NCI-H187 (cell line): ENCODE measurements around the gene BTBD16.

Experiments used
- DNase-seq, 2 experiments: peaks; one replicate each; lab custom pipeline; 2025; lab: John Stamatoyannopoulos, UW

BTBD16 gene

DNA sequence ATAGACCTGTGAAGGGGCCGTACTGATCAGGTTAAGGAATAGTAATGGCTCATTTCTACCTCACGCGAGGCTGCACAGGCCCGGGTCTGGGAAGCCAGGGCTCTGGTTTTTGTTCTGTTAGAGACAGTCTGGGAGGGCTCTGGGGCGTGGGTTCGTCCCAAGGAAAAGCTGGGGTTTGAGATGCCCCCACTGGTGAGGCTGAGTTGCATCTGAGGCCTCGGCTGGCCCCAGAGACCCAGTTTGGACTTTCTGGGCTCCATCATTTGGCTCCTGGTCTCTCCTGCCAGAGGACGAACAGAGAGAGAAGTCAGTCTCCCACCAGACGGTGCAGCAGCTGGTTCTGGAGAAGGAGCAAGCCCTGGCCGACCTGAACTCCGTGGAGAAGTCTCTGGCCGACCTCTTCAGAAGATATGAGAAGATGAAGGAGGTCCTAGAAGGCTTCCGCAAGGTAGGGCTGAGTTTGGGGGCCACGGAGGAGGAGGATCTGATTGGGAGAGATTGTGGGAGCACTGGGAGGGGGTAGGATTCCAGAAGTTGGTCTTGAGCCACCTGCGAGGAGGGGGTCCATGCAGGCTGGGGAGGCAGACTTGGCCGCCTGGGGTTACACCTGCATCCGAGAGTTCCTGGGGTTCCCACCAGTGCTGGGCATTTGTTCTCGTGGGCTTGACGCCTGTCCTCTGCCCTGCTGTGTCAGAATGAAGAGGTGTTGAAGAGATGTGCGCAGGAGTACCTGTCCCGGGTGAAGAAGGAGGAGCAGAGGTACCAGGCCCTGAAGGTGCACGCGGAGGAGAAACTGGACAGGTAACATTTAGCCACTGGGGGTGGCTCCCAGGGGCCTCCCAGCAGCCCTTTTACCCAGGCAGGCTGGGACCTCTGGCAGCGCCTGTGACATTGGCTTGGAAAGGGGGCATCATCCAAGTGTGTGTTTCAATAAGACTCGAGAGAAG is 22.5 kb upstream of the BTBD16 start:
- no peak for DNase-seq

DNA sequence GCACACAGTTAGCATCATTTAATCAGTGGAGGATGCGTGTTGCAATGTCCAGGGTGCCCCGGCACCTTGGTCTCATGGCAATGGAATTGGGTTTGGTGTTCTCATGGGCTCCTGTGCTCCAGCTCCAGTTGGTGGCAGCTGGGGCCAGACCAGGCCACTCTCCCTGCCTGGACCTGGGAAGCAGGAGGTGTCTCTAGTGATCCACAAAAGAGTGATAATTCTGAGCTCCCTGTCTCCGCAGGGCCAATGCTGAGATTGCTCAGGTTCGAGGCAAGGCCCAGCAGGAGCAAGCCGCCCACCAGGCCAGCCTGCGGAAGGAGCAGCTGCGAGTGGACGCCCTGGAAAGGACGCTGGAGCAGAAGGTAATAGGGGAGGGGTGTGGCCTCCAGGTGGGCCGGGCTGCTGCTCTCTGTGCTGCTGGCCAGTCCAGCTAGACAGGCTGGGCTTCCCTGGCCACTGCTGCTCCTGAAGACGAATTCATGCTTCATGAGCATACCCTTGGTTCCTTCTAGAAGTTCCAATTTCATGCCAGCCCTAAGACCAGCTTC is 21.7 kb upstream of the BTBD16 start:
- no peak for DNase-seq

DNA sequence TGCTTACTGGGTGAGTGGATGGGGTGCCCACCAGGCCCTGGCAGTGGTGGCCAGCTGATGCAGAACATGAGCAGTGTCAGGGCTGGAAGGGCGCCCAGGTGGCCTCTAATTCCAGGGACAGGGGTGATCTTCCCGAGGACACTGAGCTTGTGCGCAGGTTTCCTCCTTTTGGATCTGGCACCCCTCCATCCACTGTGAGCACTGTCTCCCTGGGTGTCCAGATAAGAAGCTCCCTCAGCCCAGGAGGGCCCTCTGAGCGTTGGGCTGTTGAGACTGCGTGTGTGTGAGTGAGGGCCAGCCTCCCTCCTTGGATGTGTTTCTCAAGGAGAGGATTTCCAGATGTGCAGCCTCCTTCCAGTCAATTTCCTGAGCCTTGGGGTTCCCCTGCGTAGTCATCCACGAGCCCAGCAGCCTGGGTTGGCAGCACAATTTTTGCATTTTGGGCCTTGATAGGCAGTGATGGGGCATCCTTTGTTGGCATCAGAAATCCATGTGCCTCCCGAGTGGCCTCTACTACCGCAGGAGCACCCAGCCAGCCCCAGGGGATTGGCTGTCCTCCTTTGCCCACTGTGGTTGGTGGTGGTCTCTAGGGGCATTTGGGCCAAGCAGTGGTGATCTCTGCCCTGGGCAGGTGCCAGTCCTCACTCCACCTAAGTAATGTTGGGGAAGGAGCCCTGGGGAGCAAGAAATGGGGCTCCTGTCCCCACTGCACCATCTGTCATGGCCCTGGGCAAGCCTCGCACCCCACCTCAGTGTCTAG is 20.9 kb upstream of the BTBD16 start:
- DNase-seq: no peak

DNA sequence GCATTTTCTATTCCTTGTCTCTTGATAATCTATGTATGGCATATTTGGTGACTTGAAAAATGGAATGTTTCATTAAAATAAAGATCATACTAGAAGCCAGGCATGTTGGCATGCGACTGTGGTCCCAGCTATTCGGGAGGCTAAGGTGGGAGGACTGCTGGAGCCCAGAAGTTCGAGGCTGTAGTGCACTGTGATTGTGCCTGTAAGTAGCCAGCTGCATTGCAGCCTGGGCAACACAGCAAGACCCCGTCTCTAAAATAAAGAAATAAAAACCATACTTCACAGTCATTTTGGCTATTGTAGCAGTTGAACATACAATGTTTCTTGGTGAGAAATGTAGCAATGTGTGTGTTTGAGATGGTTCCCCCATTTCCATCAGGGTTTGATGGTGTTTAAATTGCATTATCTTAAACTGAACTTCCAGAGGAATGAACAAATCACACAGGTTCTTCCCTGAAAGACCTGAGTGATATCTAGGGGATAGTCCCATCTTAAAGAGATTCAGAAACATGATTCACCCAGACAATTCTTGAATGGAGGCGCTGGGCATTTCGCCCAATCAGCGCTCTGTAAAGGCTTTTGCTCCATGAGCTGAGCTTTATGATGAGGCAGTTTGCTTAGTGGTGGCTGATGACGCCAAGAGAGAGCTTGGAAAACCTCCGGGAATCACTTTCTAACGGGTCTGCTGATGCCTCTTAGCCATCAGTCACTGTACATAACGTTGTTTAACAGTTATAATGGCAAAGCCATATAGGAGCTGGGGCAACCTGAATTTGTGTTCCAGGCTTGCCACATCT is 19.4 kb upstream of the BTBD16 start:
- no peak for DNase-seq

DNA sequence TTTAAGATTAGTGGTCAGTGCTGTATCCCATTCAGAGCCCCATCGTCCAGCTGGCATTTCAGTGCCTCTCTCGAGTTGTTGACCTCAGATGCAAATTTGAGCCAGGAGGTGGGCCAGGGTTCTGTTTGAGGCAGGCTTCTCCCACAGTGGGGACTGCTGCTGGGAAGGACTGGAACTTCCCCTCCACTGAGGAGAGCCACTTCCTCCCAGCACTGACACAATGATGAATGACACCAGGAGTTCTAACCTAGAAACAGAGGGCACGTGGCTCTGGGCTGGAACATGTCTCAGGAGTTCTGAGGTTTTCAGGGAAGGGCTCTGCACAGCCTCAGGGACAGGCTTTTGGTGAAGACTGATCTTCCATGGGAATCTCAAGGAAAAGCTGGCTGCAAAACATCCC is 18.3 kb upstream of the BTBD16 start:
- no peak for DNase-seq

DNA sequence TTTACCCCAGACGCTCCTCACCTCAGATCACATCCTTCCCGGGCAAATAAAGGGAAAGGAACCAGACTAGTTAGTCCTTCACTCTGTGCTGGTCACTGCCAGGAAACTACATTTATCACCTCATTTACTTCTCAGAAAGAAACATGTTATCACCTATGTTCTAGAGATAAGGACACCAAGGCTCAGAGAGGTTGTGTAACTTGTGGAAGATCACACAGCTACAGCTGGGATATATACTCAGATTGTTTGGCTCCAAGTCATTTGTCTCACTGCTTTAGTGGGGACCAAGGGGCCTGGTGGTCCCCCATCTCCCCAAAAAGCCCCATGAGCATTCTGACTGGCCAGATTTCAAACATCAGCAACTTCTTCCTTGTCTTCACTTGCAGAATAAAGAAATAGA is 17.5 kb upstream of the BTBD16 start:
- DNase-seq: no peak

DNA sequence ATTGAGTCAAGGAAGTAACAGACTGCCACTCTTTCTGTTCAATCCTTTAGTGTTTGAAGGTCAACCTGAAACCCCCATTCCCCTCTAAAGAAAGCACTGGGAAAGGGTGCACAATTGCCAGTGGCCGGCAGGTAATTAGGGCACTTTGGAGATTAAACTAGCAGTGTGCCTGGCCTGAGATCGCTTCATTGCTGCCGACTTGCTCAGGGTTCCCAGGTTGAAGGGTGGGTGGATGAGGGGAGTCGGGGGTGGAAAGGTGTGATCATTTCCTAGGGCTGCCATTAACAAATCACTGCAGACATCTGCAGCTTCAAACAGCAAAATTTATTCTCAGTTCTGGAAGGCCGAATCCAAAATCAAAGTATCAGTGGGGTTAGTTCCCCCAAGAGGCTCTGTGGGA is 16.3 kb upstream of the BTBD16 start:
- no peak for DNase-seq

DNA sequence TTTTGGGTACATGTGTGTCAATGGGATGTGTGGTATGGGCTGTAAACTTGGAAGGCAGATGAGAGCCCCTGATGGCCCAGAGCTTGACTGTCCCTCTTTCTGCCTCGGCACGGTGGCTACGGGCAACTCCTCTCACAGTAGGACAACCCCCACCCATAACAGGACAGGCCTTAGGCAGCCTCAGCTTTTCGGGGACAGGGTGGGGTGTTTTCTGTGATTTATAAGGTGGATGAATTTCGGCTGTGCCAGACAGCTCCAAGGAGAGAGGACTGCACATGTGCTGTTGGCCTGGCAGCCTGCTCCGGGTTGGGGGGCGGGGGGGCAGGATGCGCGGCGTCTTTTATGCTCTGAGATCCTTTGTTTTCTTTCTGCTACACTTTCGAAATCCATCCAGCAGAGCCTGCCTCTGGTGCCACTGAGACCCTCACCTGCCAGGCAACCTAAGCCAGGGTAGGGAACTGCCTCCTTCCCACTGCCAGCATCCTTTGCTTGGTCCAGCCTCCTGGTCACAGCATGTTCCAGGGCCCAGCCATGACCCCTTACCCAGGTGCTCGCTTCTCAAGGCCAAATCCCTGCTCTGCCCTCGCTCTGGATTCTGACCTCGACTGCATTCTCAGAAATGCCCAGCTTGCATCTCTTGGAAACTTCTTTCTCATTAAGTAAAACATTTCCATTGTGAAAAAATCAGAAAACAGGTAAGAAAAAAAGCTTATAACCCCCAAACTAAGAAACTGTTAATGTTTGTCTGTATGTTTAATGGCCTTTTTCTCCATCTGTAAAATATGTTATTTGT is 15.4 kb upstream of the BTBD16 start:
- DNase-seq: no peak

DNA sequence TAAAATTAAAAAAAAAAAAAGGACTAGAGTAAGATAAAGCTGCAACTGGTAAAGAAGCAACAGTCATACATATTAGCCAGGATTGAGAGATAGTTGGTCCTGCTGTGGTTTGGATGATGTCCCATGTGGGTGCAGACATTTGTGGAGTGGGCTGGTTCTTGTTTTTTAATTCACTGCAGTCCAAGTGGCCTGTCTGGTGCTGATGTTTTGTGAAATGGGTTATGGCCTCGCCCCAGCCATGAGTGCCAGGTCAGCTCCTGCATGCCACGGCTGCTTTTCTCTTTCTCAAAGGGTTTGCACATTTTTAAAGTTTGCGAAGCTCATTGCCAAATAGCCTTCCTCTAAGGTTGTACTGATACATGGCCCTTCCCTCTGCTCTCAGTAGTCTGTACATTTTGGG is 14.1 kb upstream of the BTBD16 start:
- no peak for DNase-seq

DNA sequence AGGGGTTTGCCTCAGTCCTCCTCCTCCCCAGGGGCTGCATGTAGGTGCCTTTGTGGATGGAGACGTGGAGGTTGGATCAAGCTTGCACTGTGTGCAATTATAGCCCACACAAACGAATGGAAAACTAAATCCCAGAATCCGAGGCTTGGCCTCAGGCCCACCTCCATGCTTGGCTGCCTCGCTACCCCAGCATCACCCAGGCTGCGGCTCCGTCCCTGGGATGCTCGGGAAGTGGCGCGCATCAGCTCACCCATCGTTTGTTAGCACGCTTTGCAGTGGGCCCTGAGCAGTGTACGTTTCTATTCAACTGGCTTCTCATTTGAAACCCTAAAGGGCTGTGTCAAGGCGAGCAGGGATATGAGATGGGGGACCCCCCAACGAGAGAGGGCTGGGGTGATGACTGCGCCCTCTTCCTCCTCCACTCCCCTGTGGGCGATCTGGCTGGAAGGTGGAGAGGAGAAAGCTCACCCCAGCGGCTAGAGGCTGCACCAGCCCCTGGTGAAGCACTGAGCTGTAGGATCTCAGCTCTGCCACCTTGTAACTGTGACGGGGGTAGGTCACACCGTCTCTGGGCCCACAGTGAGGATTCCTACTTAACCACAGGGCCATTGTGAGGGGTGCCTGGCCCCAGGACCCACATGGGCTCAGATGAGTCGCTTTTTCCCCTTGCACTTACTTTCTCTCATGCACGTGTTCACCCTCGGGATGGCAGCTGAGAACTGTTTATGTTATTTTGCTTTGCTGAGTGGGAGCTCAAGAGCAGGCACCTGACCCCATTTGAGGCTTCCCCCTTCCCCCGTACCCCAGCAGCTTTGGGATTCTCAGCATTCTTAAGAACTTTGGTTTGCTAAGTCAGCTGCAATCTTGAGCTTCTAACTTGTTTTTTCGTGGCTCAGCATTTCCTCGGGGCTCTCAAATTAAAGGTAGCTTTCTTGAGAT is 12.7 kb upstream of the BTBD16 start:
- no peak for DNase-seq

DNA sequence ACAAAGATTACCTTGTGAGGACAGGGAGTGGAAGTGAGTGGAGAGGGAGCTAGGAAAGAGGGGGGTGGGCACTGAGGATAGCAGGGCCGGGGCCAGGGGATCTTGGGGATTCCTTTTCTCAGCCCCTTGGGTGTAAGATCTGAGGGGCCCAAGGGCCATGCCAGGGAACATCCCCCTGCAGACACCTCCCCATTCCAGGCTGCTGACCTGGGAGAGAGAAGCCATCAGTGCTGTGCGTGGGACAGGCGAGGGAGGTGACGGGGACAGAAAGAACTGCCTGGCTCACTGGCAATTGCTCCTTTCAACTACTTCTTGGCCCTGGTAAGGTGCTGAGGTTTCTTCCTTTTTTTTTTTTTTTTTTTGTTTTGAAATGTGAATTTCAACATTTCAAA is 12.0 kb upstream of the BTBD16 start:
- no peak for DNase-seq

DNA sequence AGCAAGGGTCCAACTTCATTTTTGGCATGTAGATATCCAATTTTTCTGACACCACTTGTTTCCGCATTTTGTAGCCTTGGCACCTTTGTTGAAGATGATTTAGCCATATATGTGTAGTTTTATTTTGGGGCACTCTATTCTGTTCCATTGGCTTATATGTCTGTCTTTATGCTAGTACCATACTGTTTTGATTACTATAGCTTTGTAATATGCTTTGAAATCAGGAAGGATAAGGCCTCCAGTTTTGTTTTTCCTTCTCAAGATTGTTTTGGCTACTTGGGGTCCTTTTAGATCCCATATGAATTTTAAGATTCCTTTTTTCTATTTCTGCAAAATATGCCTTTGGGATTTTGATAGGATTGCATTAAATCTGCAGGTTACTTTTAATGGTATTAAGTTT is 9.5 kb upstream of the BTBD16 start:
- DNase-seq: no peak

DNA sequence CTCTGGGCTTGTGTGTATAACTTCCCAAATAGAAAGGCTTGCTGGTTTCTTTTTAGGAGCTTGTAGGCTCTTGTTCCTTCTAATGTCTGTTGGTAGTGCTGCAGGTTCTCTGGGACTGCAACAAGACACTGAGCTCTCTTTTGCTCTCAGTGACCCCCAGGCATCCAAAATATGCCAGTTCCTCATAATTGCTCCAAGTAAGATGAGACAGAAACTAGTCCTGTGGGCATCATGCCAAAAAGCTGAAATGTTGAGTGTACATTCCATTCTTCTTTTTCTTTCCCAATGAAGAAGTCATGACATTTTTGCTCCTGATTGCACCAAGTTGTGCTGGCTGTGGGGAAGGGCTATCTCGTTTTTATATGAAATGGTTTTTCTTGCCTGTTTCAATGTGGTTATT is 7.1 kb upstream of the BTBD16 start:
- no peak for DNase-seq

DNA sequence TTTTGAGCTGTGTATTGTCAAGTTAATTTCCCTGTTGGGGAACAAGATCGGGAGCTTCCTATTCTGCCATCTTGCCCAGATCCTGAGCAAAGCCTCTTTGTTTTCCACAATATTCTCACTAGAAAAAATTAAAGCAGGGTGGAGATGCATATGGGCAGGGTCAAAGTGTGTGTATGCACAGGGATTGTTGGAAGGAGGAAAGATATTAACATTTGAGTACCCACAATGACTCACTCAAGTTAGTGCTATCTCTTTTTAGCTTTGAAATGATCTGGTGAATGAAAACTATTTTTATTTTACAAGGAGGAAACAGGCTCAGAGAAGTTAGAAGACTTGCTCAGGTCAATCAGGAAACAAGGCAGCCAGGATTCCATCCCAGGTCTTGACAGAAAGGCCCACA is 6.7 kb upstream of the BTBD16 start:
- DNase-seq: no peak

DNA sequence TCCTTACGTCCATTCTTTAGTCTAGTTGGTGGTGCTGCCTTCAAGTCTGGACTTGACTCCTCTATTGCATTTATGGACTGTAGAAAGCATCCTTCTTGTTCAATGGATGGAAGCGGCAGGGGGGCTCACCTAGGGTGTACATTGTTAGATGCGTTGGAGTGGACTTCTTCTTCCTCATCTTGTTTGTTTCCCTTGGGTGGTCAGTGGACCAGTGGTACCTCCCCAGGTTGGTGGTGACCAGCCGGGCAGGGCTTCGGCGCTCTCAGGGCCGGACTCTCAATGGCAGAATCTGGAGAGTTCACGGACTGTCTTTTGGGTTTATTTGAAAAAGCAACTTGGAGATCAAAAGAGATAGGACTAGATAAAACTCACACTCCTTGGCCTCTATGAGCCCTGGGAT is 6.2 kb upstream of the BTBD16 start:
- no peak for DNase-seq

DNA sequence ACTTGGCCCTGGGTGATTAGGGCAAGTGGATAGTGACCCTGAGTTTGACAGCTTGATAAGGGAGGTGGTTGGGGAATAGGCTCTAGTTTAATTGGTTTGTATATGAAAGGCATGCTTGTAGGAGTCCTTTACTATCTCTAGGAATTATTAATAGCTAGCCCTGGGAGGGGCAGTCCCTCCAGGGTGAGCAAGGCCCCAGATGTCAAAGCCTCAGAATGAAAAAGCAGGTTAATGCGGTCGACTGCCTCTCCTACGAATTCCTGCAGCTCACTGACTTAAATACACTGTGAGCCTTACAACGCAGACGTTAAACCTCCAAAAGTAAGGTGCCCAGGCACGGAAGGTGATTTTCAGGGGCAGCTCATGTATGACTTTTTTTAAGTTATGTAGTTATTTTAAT is 5.2 kb upstream of the BTBD16 start:
- no peak for DNase-seq

DNA sequence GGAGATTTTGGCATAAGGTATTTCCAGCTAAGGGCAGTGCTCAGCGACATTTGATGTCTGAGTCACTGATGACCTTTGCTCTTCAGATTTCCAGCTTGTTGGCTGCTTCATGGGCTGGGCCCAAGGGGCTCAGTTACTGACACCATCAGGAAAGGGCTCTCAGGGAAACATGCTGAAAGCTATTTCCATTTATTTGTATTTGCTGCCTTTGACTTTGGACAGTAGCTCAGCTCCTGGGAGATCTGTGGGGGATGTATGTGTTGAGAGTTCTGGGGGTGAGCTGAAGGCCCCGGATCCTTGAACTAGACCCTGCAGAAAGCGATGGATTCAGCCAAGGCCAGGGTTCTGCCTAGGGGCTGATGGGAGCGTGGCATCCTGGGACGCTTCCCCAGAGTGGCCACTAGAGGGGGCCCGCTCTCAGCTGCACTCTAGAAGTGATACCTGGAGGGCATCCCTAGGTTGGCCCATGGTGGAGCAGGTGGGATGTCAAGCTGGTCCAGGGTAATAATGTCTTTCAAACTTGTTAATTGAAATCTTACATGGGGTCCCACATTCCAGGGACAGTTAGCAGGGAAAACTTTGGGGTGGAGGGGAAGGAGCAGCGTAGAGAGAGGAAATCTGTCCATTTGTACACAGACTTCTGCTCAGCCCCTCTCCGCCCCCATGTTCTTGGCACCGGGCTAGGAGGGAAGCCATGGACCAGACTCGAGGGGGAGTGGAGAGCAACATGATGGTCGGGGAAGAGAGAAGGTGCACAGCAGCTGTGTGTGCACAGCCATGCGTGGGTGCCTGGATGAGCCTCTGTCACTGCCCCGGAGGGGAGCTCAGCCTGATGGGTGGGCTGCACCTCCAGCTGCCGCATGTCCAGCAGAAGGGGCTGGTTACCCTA is 3.0 kb upstream of the BTBD16 start:
- no peak for DNase-seq

DNA sequence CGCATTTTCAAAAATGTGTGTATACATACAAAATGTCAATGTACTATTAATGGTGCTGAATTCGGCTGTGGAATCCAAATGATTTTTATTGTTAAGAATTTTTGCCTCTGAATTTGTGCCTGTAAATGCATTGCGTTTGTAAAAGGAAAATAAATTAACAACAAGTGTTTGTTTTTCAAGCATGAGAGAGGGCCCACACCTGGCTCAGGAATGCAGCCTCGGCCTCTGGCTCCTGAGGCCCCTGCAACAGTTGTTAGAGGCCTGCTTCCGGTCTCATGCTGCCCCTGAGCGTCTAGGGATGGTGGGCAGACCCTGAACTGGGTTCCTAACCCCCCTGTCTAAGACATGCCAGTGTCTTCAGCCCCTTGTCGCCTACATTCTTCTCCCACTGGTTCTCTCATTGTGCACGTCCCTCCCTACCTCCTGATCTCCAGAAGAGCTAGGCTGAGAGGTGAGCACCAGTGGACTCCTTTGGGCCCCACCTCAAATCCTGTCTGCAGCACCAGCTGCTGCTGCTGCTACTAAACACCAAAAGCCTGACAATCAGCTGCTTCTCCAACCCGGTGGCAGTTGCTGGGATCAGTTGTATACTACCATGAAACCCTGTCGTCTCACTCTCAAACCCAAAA is 1.9 kb upstream of the BTBD16 start:
- no peak for DNase-seq
